ENCODE measurements around the gene SMURF1.

DNA sequence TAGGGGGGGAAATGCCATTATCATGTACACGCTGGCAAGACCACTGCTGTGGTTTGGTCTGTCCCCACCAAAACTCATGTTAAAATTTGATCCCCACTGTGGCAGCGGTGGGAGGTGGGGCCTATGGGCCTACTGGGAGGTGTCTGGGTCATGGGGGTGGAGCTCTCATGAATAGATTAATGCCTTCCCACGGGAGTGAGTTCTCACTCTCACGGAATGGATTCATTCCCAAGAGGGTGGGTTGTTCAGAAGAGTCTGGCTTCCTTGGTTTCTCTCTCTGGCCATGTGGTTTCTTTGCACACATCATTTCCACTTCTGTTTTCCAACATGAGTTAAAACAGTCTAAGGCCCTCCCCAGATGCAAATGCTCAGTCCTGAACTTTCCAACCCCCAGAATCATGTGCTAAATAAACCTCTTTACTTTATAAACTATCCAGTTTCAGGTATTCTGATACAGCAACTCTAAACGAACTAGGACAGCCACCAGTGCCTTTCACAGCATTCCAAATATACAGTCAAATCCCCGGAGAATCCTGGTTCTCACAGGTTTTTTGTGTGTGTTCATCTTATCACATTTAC is 44.3 kb downstream of the SMURF1 start:
- no peak for TF ChIP-seq CTCF (IDR thresholded peaks at IDR 0.05)
- no peak for TF ChIP-seq POLR2A (IDR thresholded peaks at IDR 0.05)

Data from esophagus squamous epithelium (tissue), 4 donors.